Smooth muscle cell (in vitro differentiated cells): ENCODE results near the gene BACH2. TPM values are rescaled to one million over a fixed set of nuclear protein-coding genes. Genes with fewer than 3 reads are reported as not detected.
"Not testable (repeated sequence)": the region's sequence is repeated elsewhere in the genome, so short reads cannot be mapped to it uniquely, and the experiment has no call there.

Experiments
- DNase-seq: peaks from one replicate; lab custom pipeline; 2025; ENCODE audit not compliant: unreplicated experiment; lab: John Stamatoyannopoulos, UW
- H2AFZ ChIP-seq: fragments of 200-600 bp; sonication (generic); 2 replicates; pipeline ENCODE4 v1.6.0; 2016; ENCODE audit warnings: antibody characterized with exemption, low read depth, mild to moderate bottlenecking
- H3F3A ChIP-seq: fragments of 200-600 bp; sonication (generic); 2 replicates; pipeline ENCODE4 v1.6.0; 2017; ENCODE audit warnings: antibody characterized with exemption, low read depth
- H3K27ac ChIP-seq: fragments of 200-600 bp; sonication (generic); 2 replicates; pipeline ENCODE4 v1.5.1; 2016; ENCODE audit warnings: low read depth, mild to moderate bottlenecking
- H3K27me3 ChIP-seq: fragments of 200-600 bp; sonication (generic); 2 replicates; pipeline ENCODE4 v1.6.1; 2016; ENCODE audit warnings: low read depth, mild to moderate bottlenecking
- H3K36me3 ChIP-seq: fragments of 200-600 bp; sonication (generic); 2 replicates; pipeline ENCODE4 v1.5.1; 2016; ENCODE audit warnings: low read depth
- H3K4me1 ChIP-seq: fragments of 200-600 bp; sonication (generic); 2 replicates; pipeline ENCODE4 v1.5.1; 2016; ENCODE audit warnings: low read depth
- H3K4me2 ChIP-seq: fragments of 200-600 bp; sonication (generic); 2 replicates; pipeline ENCODE4 v1.6.0; 2016; ENCODE audit warnings: mild to moderate bottlenecking
- H3K4me3 ChIP-seq: fragments of 200-600 bp; sonication (generic); 2 replicates; pipeline ENCODE4 v1.5.1; 2016; ENCODE audit warnings: mild to moderate bottlenecking
- H3K79me2 ChIP-seq: fragments of 200-600 bp; sonication (generic); 2 replicates; pipeline ENCODE4 v1.6.0; 2016; ENCODE audit warnings: low read depth, mild to moderate bottlenecking
- H3K9ac ChIP-seq: fragments of 200-600 bp; sonication (generic); 2 replicates; pipeline ENCODE4 v1.6.0; 2016; ENCODE audit warnings: low read depth
- H3K9me3 ChIP-seq: fragments of 200-600 bp; sonication (generic); replicated peaks from 2 replicates; pipeline ENCODE4 v1.5.1; 2016; ENCODE audit warnings: low read depth
- H4K20me1 ChIP-seq: fragments of 200-600 bp; sonication (generic); 2 replicates; pipeline ENCODE4 v1.6.0; 2016; ENCODE audit warnings: low read depth
- WGBS: methylation state at CpG from one replicate; pipeline ENCODE4 v1.1.7; 2016; ENCODE audit warnings: low lambda C conversion rate; 5-methylcytosine and 5-hydroxymethylcytosine counted together
- polyA plus RNA-seq: library from polyadenylated mRNA; unstranded; fragments of >200 nt; fragmentation: Nextera tagmentation; extraction: Ambion mirVana; gene quantifications from 2 replicates; pipeline ENCODE4 v1.2.1, GENCODE V29; 2016
- total RNA-seq: library from RNA; depleted of rRNA; stranded (reverse); fragments of >200 nt; gene quantifications from 2 replicates; pipeline ENCODE4 v1.2.3, GENCODE V29; 2014
- TF ChIP-seq, protein P1 (sequence below): fragments of 200-600 bp; sonication (generic); IDR thresholded peaks from 2 replicates; pipeline ENCODE4 v1.5.1; 2017; ENCODE audit warnings: borderline replicate concordance, mild to moderate bottlenecking, antibody characterized with exemption; ENCODE audit not compliant: insufficient read depth, poor library complexity, severe bottlenecking

Gene BACH2
- total and polyA plus RNA-seq, 2 experiments from 2014 or later: 3.0 to 4.5 TPM

DNA sequence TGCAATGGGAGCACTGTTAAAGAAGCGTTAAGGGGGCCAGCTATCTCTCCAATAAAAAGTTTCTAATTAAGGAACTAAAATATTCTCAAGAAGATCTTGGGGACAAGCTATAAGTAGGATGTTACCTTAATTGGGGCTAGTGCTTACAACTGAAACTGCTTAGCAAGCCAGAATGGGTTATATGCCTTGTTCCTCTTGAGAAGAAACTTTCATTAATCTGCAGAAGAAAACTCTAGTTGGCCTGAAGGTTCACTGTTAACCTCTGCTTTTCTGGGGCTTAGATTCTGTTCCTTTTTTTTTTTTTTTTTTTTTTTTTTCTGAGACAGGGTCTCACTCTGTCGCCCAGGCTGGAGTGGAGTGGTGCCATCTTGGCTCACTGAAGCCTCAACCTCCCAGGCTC lies 82.2 kb downstream of the BACH2 start:
- no peak overlapping the region for H3K27ac ChIP-seq

DNA sequence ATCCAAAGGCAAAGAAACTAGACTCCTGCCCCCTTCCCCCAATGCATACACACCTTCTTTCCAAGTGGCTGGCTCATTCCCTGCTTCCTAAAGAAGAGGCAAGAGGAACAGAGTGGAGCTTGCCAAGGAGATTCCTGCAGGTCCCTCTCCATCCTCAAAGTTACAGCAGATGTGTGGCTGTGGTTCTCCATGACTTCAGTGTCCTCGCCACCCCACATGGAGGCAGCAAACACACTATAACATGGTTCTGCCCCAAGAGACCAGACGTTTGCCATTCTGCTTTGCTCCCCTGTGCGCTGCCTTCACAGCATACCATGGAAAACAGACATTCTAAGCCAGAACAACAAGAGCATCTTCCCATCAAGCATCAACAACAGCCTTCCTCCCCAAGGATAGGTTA lies 84.4 kb downstream of the BACH2 start:
- 98% methylated on average over 3 of the region's 3 CpGs for WGBS
- no peaks in the 10 kb centered on the region for H3K27me3 ChIP-seq
- TF ChIP-seq, protein P1, sequence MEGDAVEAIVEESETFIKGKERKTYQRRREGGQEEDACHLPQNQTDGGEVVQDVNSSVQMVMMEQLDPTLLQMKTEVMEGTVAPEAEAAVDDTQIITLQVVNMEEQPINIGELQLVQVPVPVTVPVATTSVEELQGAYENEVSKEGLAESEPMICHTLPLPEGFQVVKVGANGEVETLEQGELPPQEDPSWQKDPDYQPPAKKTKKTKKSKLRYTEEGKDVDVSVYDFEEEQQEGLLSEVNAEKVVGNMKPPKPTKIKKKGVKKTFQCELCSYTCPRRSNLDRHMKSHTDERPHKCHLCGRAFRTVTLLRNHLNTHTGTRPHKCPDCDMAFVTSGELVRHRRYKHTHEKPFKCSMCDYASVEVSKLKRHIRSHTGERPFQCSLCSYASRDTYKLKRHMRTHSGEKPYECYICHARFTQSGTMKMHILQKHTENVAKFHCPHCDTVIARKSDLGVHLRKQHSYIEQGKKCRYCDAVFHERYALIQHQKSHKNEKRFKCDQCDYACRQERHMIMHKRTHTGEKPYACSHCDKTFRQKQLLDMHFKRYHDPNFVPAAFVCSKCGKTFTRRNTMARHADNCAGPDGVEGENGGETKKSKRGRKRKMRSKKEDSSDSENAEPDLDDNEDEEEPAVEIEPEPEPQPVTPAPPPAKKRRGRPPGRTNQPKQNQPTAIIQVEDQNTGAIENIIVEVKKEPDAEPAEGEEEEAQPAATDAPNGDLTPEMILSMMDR: no peak

More for the DNA sequence above, 82.2 kb downstream of the BACH2 start:
- Histone ChIP-seq H3K4me3 (no peak overlapping the region), H3K36me3 (no peaks in the 10 kb centered on the region), H3K9ac (no peak overlapping the region), H3K27me3 (no peaks in the 10 kb centered on the region), H2AFZ (no peak overlapping the region), H3K4me1 (peaks cover 31% of the 10 kb centered on the region), H4K20me1 (no peaks in the 10 kb centered on the region), H3K79me2 (no peaks in the 10 kb centered on the region), H3K9me3 (no peaks in the 10 kb centered on the region), H3F3A (peaks cover 24% of the 10 kb centered on the region), H3K4me2 (no peak overlapping the region)
- DNase-seq: no peak
- 96% methylated on average over 2 of the region's 2 CpGs for WGBS
- TF ChIP-seq, protein P1: no peak

DNA sequence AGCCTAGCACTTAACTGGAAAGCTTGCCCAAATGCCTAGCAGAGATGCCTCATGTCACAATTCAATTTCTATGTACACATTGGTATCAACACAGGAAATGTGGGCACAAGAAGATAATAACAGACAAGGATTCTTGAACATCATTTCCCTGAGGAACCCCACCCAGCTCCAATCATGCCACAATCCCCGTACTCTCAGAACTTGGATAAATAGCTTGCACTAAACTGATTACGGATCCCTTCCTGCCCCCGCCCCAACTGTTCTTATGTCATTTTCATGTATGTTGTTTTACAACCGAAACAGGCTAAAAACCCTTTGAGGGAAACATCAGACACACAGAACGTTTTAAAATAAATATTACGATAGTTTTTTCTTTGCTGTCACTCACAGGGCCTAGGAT lies 87.1 kb downstream of the BACH2 start:
- H3K36me3 ChIP-seq: no peaks in the 10 kb centered on the region
- no peaks in the 10 kb centered on the region for H3K27me3 ChIP-seq
- no peak overlapping the region for H3K9ac ChIP-seq
- H2AFZ ChIP-seq: no peak overlapping the region
- H3K79me2 ChIP-seq: no peaks in the 10 kb centered on the region
- H3F3A ChIP-seq: no peaks in the 10 kb centered on the region
- no peak overlapping the region for H3K4me3 ChIP-seq
- no peak overlapping the region for H3K27ac ChIP-seq
- TF ChIP-seq, protein P1: no peak
- H3K4me2 ChIP-seq: no peak overlapping the region
- H4K20me1 ChIP-seq: no peaks in the 10 kb centered on the region
- H3K9me3 ChIP-seq: no peaks in the 10 kb centered on the region
- DNase-seq: no peak
- 89% methylated on average over 6 of the region's 6 CpGs for WGBS
- peaks cover under 1% of the 10 kb centered on the region for H3K4me1 ChIP-seq

More for the DNA sequence above, 84.4 kb downstream of the BACH2 start:
- Histone ChIP-seq H3K4me2 (no peak overlapping the region), H3F3A (peaks cover 20% of the 10 kb centered on the region), H3K9ac (no peak overlapping the region), H3K4me1 (peaks cover 18% of the 10 kb centered on the region), H4K20me1 (no peaks in the 10 kb centered on the region), H3K4me3 (no peak overlapping the region), H3K79me2 (no peaks in the 10 kb centered on the region), H3K36me3 (no peaks in the 10 kb centered on the region), H2AFZ (no peak overlapping the region), H3K9me3 (no peaks in the 10 kb centered on the region), H3K27ac (no peak overlapping the region)
- no peak for DNase-seq

DNA sequence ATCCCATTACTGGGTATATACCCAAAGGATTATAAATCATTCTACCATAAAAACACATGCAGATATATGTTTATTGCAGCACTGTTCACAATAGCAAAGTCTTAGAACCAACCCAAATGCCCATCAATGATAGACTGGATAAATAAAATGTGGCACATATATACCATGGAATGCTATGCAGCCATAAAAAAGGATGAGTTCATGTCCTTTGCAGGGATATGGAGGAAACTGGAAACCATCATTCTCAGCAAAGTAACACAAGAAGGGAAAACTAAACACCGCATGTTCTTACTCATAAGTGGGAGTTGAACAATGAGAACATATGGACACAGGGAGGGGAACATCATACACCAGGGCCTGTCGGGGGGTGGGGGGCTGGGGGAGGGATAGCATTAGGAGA lies 88.0 kb downstream of the BACH2 start:
- H3K9ac ChIP-seq, H3K27me3 ChIP-seq, H3K4me1 ChIP-seq, H4K20me1 ChIP-seq, H3K27ac ChIP-seq, H3K4me2 ChIP-seq, H3F3A ChIP-seq, H3K36me3 ChIP-seq, H3K79me2 ChIP-seq, H3K4me3 ChIP-seq, H3K9me3 ChIP-seq, H2AFZ ChIP-seq, DNase-seq: not testable (repeated sequence)
- WGBS: 100% methylated on average over 2 of the region's 2 CpGs
